Measurements from ENCODE around the gene C2orf81. TPM values are rescaled to one million over a fixed set of nuclear protein-coding genes. Genes with fewer than 3 reads are reported as not detected.
A peak's percentile ranks its signal among the peaks of the same experiment; 100 is the strongest.
"Not testable (repeated sequence)": the region's sequence is repeated elsewhere in the genome, so short reads cannot be mapped to it uniquely, and the experiment has no call there.

Gene C2orf81
- total RNA-seq: 1 to 10 TPM; 6.1 to 6.8 TPM

- peak within 1 kb of the TSS; percentile 52 to 75 for H3K27ac ChIP-seq
- H3K36me3 ChIP-seq: no peaks in the 10 kb centered on the region
- intact Hi-C loops (cut with DNase I): loop anchor here (2.0 kb wide), 1 partner anchor 29 kb away; no protein-coding TSS in a partner anchor
- TF ChIP-seq POLR2AphosphoS5 (IDR thresholded peaks at IDR 0.05): peak; percentile 27
- TF ChIP-seq CTCF (IDR thresholded peaks at IDR 0.05): peak in 1 of 4 experiments; percentile 13
- peak; percentile 48 for TF ChIP-seq POLR2A (IDR thresholded peaks at IDR 0.05)
- WGBS: under 1% methylated on average over 47 of the region's 57 CpGs
- peak within 1 kb of the TSS; percentile 51 to 62 for H3K4me3 ChIP-seq
- no peaks in the 10 kb centered on the region for H3K27me3 ChIP-seq (replicated peaks; ENCODE audit: insufficient read depth)
- peak; percentile 60 for DNase-seq (ENCODE audit: low spot score)
- no peaks in the 10 kb centered on the region for H3K9me3 ChIP-seq
- H3K4me1 ChIP-seq (replicated peaks): no peaks in the 10 kb centered on the region
Observed at GRCh38 chr2:74421221-74421870, at the start of gene C2orf81, which contains the start of gene WDR54. TSS of gene C2orf81 (minus strand) at chr2:74421619. CDS start at chr2:74421560, 59 bp downstream. TSS of gene WDR54 (plus strand) at chr2:74421730. CDS start at chr2:74422154, 424 bp downstream.

GRCh38 chr2:74470742-74471141 is 49.3 kb upstream of the C2orf81 start:
- intact Hi-C loops (cut with DNase I); H3K4me1 ChIP-seq (replicated peaks): not testable (repeated sequence)
- WGBS: 94% methylated on average over 12 of the region's 12 CpGs

GRCh38 chr2:74464406-74464805 is 43.0 kb upstream of the C2orf81 start:
- peaks cover 0 to 5% of the 10 kb centered on the region in 2 donors for H3K36me3 ChIP-seq
- no peaks in the 10 kb centered on the region for H3K9me3 ChIP-seq
- no peaks in the 10 kb centered on the region for H3K27me3 ChIP-seq (replicated peaks; ENCODE audit: insufficient read depth)
- TF ChIP-seq POLR2AphosphoS5 (IDR thresholded peaks at IDR 0.05): no peak
- no peak for TF ChIP-seq CTCF (IDR thresholded peaks at IDR 0.05)
- no peak for TF ChIP-seq POLR2A (IDR thresholded peaks at IDR 0.05)
- peak overlapping the region; percentile 62 to 93 for H3K4me3 ChIP-seq
- H3K27ac ChIP-seq: peak overlapping the region; percentile 66 to 84
- WGBS: 4% methylated on average over 12 of the region's 13 CpGs
- intact Hi-C loops (cut with DNase I): no loop called here
- peaks cover 2% of the 10 kb centered on the region for H3K4me1 ChIP-seq (replicated peaks)
- DNase-seq (ENCODE audit: low spot score): no peak

More at GRCh38 chr2:74470742-74471141, 49.3 kb upstream of the C2orf81 start:
- H3K27me3 ChIP-seq (replicated peaks; ENCODE audit: insufficient read depth); H3K36me3 ChIP-seq; H3K27ac ChIP-seq; DNase-seq (ENCODE audit: low spot score); H3K4me3 ChIP-seq; H3K9me3 ChIP-seq: not testable (repeated sequence)

- H3K27ac ChIP-seq: no peak overlapping the region
- no peak for TF ChIP-seq POLR2AphosphoS5 (IDR thresholded peaks at IDR 0.05)
- H3K4me1 ChIP-seq (replicated peaks): peaks cover 8% of the 10 kb centered on the region
- H3K27me3 ChIP-seq (replicated peaks; ENCODE audit: insufficient read depth): no peaks in the 10 kb centered on the region
- no peak for DNase-seq (ENCODE audit: low spot score)
- 79% methylated on average over 4 of the region's 4 CpGs for WGBS
- H3K9me3 ChIP-seq: no peaks in the 10 kb centered on the region
- no peak overlapping the region for H3K4me3 ChIP-seq
- intact Hi-C loops (cut with DNase I): no loop called here
- H3K36me3 ChIP-seq: peaks cover 0 to 5% of the 10 kb centered on the region in 2 donors
Observed at GRCh38 chr2:74462786-74463105, 41.3 kb upstream of the C2orf81 start.

- Histone ChIP-seq H3K4me3 (no peak overlapping the region), H3K27me3 (replicated peaks; ENCODE audit: insufficient read depth) (no peaks in the 10 kb centered on the region), H3K27ac (no peak overlapping the region), H3K4me1 (replicated peaks) (peaks cover 8% of the 10 kb centered on the region), H3K36me3 (peaks cover 0 to 5% of the 10 kb centered on the region in 2 donors), H3K9me3 (no peaks in the 10 kb centered on the region)
- intact Hi-C loops (cut with DNase I): no loop called here
- no peak for DNase-seq (ENCODE audit: low spot score)
- no peak for TF ChIP-seq POLR2AphosphoS5 (IDR thresholded peaks at IDR 0.05)
- WGBS: 88% methylated on average over 20 of the region's 20 CpGs
Observed at GRCh38 chr2:74462054-74462785, 40.8 kb upstream of the C2orf81 start.

GRCh38 chr2:74461187-74462053 is 40.0 kb upstream of the C2orf81 start:
- Histone ChIP-seq H3K27me3 (replicated peaks; ENCODE audit: insufficient read depth) (no peaks in the 10 kb centered on the region), H3K4me1 (replicated peaks) (peaks cover 8% of the 10 kb centered on the region), H3K36me3 (peaks cover 0 to 5% of the 10 kb centered on the region in 2 donors), H3K9me3 (no peaks in the 10 kb centered on the region), H3K27ac (no peak overlapping the region), H3K4me3 (no peak overlapping the region)
- no peak for DNase-seq (ENCODE audit: low spot score)
- WGBS: 89% methylated on average over 27 of the region's 27 CpGs
- intact Hi-C loops (cut with DNase I): no loop called here
- no peak for TF ChIP-seq POLR2AphosphoS5 (IDR thresholded peaks at IDR 0.05)
- TF ChIP-seq CTCF (IDR thresholded peaks at IDR 0.05): no peak
- TF ChIP-seq POLR2A (IDR thresholded peaks at IDR 0.05): no peak

GRCh38 chr2:74460187-74460586 is 38.8 kb upstream of the C2orf81 start:
- H3K27me3 ChIP-seq (replicated peaks; ENCODE audit: insufficient read depth); H3K27ac ChIP-seq; DNase-seq (ENCODE audit: low spot score); H3K9me3 ChIP-seq; H3K4me1 ChIP-seq (replicated peaks); H3K4me3 ChIP-seq; intact Hi-C loops (cut with DNase I); H3K36me3 ChIP-seq: not testable (repeated sequence)
- 76% methylated on average over 10 of the region's 10 CpGs for whole genome bisulfite sequencing

GRCh38 chr2:74459503-74460118 is 38.2 kb upstream of the C2orf81 start:
- intact Hi-C loops (cut with DNase I); H3K4me1 ChIP-seq (replicated peaks): not testable (repeated sequence)

More at GRCh38 chr2:74459503-74460118, 38.2 kb upstream of the C2orf81 start:
- H3K27me3 ChIP-seq (replicated peaks; ENCODE audit: insufficient read depth); H3K9me3 ChIP-seq; H3K27ac ChIP-seq; H3K36me3 ChIP-seq; DNase-seq (ENCODE audit: low spot score): not testable (repeated sequence)
- 77% methylated on average over 13 of the region's 13 CpGs for WGBS
- H3K4me3 ChIP-seq: peak overlapping the region in 1 of 2 donors; percentile 73

Measured in prostate gland (tissue), 2 donors.